ENCODE data around the gene TMEM120A. TPM values are rescaled to one million over a fixed set of nuclear protein-coding genes. Genes with fewer than 3 reads are reported as not detected.

TMEM120A gene
- total RNA-seq, 4 donors from 2014 or later: 21.0 to 34.0 (median 22.4) TPM

DNA sequence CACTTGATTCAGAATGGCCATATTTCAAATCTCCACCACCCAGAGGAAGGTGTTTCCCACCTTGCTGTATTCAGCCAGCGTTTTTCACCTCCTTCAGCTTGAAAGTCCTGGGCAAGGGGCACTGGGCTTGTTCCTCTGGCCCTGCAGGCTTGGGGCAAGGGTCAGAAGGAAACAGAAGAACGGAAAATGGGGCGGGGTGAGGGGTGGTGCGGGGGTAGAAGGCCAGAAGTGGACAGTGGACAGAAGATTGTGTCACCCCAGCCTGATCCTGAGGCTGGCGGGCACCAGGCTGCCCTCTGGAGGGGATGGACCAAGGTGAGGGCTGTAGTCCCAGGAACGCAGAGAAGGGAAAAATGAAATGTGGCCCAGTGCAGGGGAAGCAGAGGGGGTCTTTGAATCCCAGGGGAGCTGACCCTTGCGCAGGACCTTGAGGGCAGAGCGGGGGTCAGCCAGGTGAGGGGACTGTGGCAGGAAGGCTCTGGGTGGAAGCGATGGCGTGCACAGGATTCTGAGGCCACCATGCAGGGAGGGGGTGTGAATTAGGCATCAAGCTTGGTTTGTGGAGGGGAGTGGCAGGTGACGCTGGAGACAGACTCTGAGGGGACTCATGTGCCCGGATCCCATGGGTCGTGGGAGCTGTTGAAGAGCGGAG lies 23.0 kb downstream of the TMEM120A start:
- peaks cover 18% of the 10 kb centered on the region for H3K36me3 ChIP-seq
- no peaks in the 10 kb centered on the region for H3K27me3 ChIP-seq
- DNase-seq (ENCODE audit: low spot score in 2 of 2): no peak
- no peak overlapping the region for H3K4me3 ChIP-seq
- H3K4me1 ChIP-seq: peaks cover 52% of the 10 kb centered on the region
- 90% methylated on average over 14 of the region's 14 CpGs for WGBS
- TF ChIP-seq POLR2A (IDR thresholded peaks at IDR 0.05): no peak
- TF ChIP-seq EP300 (IDR thresholded peaks at IDR 0.05): no peak
- TF ChIP-seq, protein P1, sequence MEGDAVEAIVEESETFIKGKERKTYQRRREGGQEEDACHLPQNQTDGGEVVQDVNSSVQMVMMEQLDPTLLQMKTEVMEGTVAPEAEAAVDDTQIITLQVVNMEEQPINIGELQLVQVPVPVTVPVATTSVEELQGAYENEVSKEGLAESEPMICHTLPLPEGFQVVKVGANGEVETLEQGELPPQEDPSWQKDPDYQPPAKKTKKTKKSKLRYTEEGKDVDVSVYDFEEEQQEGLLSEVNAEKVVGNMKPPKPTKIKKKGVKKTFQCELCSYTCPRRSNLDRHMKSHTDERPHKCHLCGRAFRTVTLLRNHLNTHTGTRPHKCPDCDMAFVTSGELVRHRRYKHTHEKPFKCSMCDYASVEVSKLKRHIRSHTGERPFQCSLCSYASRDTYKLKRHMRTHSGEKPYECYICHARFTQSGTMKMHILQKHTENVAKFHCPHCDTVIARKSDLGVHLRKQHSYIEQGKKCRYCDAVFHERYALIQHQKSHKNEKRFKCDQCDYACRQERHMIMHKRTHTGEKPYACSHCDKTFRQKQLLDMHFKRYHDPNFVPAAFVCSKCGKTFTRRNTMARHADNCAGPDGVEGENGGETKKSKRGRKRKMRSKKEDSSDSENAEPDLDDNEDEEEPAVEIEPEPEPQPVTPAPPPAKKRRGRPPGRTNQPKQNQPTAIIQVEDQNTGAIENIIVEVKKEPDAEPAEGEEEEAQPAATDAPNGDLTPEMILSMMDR (IDR thresholded peaks at IDR 0.05): no peak
- no peak for TF ChIP-seq POLR2AphosphoS5 (IDR thresholded peaks at IDR 0.05)
- H3K27ac ChIP-seq: peak overlapping the region; percentile 48
- no peaks in the 10 kb centered on the region for H3K9me3 ChIP-seq

- Histone ChIP-seq H3K9me3 (no peaks in the 10 kb centered on the region), H3K36me3 (peaks cover 22% of the 10 kb centered on the region), H3K27ac (peak overlapping the region; percentile 76), H3K4me3 (no peak overlapping the region), H3K27me3 (no peaks in the 10 kb centered on the region), H3K4me1 (peaks cover 64% of the 10 kb centered on the region)
- WGBS: 95% methylated on average over 30 of the region's 30 CpGs
- no peak for DNase-seq (ENCODE audit: low spot score in 2 of 2)
- no peak for TF ChIP-seq POLR2AphosphoS5 (IDR thresholded peaks at IDR 0.05)
- no peak for TF ChIP-seq EP300 (IDR thresholded peaks at IDR 0.05)
- no peak for TF ChIP-seq POLR2A (IDR thresholded peaks at IDR 0.05)
- TF ChIP-seq, protein P1 (IDR thresholded peaks at IDR 0.05): no peak
Observed at GRCh38 chr7:75969704-75970498, 24.5 kb downstream of the TMEM120A start.

GRCh38 chr7:75969182-75969581 lies 25.2 kb downstream of the TMEM120A start:
- Histone ChIP-seq H3K9me3 (no peaks in the 10 kb centered on the region), H3K36me3 (peaks cover 22% of the 10 kb centered on the region), H3K4me3 (no peak overlapping the region), H3K4me1 (peaks cover 64% of the 10 kb centered on the region), H3K27me3 (no peaks in the 10 kb centered on the region), H3K27ac (peak overlapping the region; percentile 76)
- WGBS: 31% methylated on average over 12 of the region's 13 CpGs
- peak in 2 of 3 donors; percentile 33 to 42 for TF ChIP-seq POLR2AphosphoS5 (IDR thresholded peaks at IDR 0.05)
- no peak for TF ChIP-seq POLR2A (IDR thresholded peaks at IDR 0.05)
- TF ChIP-seq, protein P1 (IDR thresholded peaks at IDR 0.05): no peak
- peak; percentile 82 to 84 for DNase-seq (ENCODE audit: low spot score in 2 of 2)

- H3K27ac ChIP-seq: peak overlapping the region; percentile 76
- H3K9me3 ChIP-seq: no peaks in the 10 kb centered on the region
- no peak overlapping the region for H3K4me3 ChIP-seq
- no peaks in the 10 kb centered on the region for H3K27me3 ChIP-seq
- peaks cover 18% of the 10 kb centered on the region for H3K36me3 ChIP-seq
- peak in 1 of 2 donors; percentile 77 for DNase-seq (ENCODE audit: low spot score in 2 of 2)
- peaks cover 65% of the 10 kb centered on the region for H3K4me1 ChIP-seq
- no peak for TF ChIP-seq POLR2AphosphoS5 (IDR thresholded peaks at IDR 0.05)
- TF ChIP-seq EP300 (IDR thresholded peaks at IDR 0.05): no peak
- TF ChIP-seq, protein P1 (IDR thresholded peaks at IDR 0.05): no peak
- no peak for TF ChIP-seq POLR2A (IDR thresholded peaks at IDR 0.05)
- 67% methylated on average over 3 of the region's 12 CpGs for WGBS
Observed at GRCh38 chr7:75968561-75969001, 25.8 kb downstream of the TMEM120A start.

GRCh38 chr7:75968012-75968411 lies 26.4 kb downstream of the TMEM120A start:
- Histone ChIP-seq H3K4me3 (no peak overlapping the region), H3K27me3 (no peaks in the 10 kb centered on the region), H3K36me3 (peaks cover 14% of the 10 kb centered on the region), H3K9me3 (no peaks in the 10 kb centered on the region), H3K27ac (peak overlapping the region; percentile 76), H3K4me1 (peaks cover 71% of the 10 kb centered on the region)
- peak in 1 of 2 donors; percentile 65 for DNase-seq (ENCODE audit: low spot score in 2 of 2)
- 100% methylated on average over 2 of the region's 10 CpGs for WGBS
- TF ChIP-seq EP300 (IDR thresholded peaks at IDR 0.05) (no peak), POLR2A (IDR thresholded peaks at IDR 0.05) (no peak), POLR2AphosphoS5 (IDR thresholded peaks at IDR 0.05) (no peak)
- TF ChIP-seq, protein P1 (IDR thresholded peaks at IDR 0.05): no peak
